Measurements from ENCODE around the gene KLHL11.

DNA sequence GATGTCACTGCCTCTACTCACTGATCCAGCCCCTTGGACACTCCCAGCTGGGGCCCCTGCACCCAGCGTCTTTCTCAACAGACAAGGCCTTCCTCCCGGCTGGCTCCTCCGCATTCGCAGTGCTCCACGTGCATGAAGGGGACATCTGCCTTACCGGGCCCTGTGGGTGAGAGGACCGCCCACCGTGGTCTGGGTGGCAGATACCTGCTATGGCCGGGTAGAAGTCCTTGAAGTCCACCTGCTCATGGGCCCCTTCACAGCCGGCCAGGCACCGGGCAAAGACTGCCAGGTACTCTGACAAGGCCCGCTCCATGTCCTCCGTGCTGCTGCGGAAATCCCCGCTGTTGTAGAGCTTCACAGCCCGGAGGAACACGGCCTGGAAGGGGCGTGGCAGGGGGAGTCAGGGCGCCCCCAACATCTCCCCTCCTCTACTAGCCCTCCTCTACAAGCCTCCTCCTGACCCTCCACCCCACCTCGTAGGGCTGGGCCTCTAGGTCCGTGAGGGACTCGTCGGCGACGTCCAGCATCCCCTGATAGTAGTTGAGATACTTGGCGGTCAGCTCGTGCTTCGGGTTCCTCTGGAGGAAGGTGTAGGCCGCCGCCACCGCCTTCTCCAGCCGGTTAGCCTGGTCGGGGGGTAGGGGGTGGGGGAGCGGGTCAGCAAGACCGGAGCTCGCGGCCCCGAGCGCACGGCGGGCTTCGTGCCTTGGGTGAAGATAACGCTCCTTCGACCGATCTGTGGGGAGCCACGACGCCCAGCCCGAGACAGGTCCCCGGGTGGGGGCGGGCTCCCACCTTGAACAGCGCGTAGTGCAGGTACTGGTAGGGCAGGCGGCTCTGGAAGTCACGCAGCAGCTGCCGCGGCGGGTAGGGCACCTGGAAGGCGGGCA, 54.3 kb downstream of the KLHL11 start:
- TF ChIP-seq, protein P1, sequence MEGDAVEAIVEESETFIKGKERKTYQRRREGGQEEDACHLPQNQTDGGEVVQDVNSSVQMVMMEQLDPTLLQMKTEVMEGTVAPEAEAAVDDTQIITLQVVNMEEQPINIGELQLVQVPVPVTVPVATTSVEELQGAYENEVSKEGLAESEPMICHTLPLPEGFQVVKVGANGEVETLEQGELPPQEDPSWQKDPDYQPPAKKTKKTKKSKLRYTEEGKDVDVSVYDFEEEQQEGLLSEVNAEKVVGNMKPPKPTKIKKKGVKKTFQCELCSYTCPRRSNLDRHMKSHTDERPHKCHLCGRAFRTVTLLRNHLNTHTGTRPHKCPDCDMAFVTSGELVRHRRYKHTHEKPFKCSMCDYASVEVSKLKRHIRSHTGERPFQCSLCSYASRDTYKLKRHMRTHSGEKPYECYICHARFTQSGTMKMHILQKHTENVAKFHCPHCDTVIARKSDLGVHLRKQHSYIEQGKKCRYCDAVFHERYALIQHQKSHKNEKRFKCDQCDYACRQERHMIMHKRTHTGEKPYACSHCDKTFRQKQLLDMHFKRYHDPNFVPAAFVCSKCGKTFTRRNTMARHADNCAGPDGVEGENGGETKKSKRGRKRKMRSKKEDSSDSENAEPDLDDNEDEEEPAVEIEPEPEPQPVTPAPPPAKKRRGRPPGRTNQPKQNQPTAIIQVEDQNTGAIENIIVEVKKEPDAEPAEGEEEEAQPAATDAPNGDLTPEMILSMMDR (IDR thresholded peaks at IDR 0.05), result no peak
- no peak for TF ChIP-seq POLR2A (IDR thresholded peaks at IDR 0.05)
